GM12878 (cell line): Measurements from ENCODE around the gene COL8A2. TPM values are rescaled to one million over a fixed set of nuclear protein-coding genes. Genes with fewer than 3 reads are reported as not detected.

ENCODE experiments used
- CHD2 ChIP-seq: IDR thresholded peaks from 2 replicates; pipeline ENCODE4 v1.6.1; 2011; ENCODE audit warnings: low read depth, low read length, improper control_type of control experiment, borderline replicate concordance
- EED ChIP-seq: sonication (generic); IDR thresholded peaks from 2 replicates; pipeline ENCODE4 v1.6.1; 2016; ENCODE audit warnings: antibody characterized with exemption, low read depth
- EGR1 ChIP-seq, 2 experiments: IDR thresholded peaks; 1 replicate in 1 of 2; 2 replicates in 1 of 2; pipeline ENCODE4 v1.6.1; 2011 to 2012; ENCODE audit warnings: low read depth in 2 of 2, low read length in 2 of 2, borderline replicate concordance in 1 of 2, mild to moderate bottlenecking in 1 of 2, moderate library complexity in 1 of 2
- EP300 ChIP-seq, 2 experiments: fragments of 150-350 bp in 1 of 2; IDR thresholded peaks; 2 replicates each; pipeline ENCODE4 v1.6.1; 2011 to 2012; ENCODE audit warnings: low read depth in 2 of 2, low read length in 2 of 2, borderline replicate concordance in 1 of 2, improper control_type of control experiment in 1 of 2, inconsistent platforms in 1 of 2; ENCODE audit not compliant: control insufficient read depth in 1 of 2
- FOXK2 ChIP-seq: fragments of 450-650 bp; IDR thresholded peaks from 2 replicates; pipeline ENCODE4 v1.6.1; 2017; ENCODE audit warnings: mild to moderate bottlenecking, moderate library complexity
- MTA2 ChIP-seq: fragments of 450-650 bp; IDR thresholded peaks from 2 replicates; pipeline ENCODE4 v1.6.1; 2016; ENCODE audit warnings: low read depth, mild to moderate bottlenecking, moderate library complexity
- MTA3 ChIP-seq: IDR thresholded peaks from 2 replicates; pipeline ENCODE4 v1.6.1; 2012; ENCODE audit warnings: low read length, inconsistent platforms, borderline replicate concordance
- NR2C2 ChIP-seq: IDR thresholded peaks from 2 replicates; pipeline ENCODE4 v1.6.1; 2011; ENCODE audit warnings: borderline replicate concordance, low read depth; ENCODE audit not compliant: control insufficient read depth, insufficient read length
- NR2F1 ChIP-seq: fragments of 450-650 bp; conservative IDR thresholded peaks from 2 replicates; pipeline ENCODE4 v1.6.1; 2017; ENCODE audit warnings: mild to moderate bottlenecking
- NRF1 ChIP-seq: conservative IDR thresholded peaks from 2 replicates; pipeline ENCODE4 v1.6.1; 2011; ENCODE audit warnings: mild to moderate bottlenecking, low read depth, low read length, improper control_type of control experiment
- POLR2A ChIP-seq: IDR thresholded peaks from 2 replicates; pipeline ENCODE4 v1.6.1; 2011; ENCODE audit warnings: low read depth, mild to moderate bottlenecking, low read length
- POLR2AphosphoS5 ChIP-seq: IDR thresholded peaks from 2 replicates; pipeline ENCODE4 v1.6.1; 2011; ENCODE audit warnings: mild to moderate bottlenecking, low read length, inconsistent platforms
- RAD21 ChIP-seq: IDR thresholded peaks from 2 replicates; pipeline ENCODE4 v1.6.1; 2011; ENCODE audit warnings: mild to moderate bottlenecking, low read depth, low read length, moderate library complexity; ENCODE audit not compliant: insufficient read depth
- TCF3 ChIP-seq: IDR thresholded peaks from 2 replicates; pipeline ENCODE4 v1.6.1; 2012; ENCODE audit warnings: low read depth, mild to moderate bottlenecking, low read length, borderline replicate concordance; ENCODE audit not compliant: insufficient read depth
- ZNF24 ChIP-seq: fragments of 450-650 bp; IDR thresholded peaks from 2 replicates; pipeline ENCODE4 v1.6.1; 2017; ENCODE audit warnings: antibody characterized with exemption, mild to moderate bottlenecking
- ZNF274 ChIP-seq: IDR thresholded peaks from one replicate; pipeline ENCODE4 v1.8.0; 2011; ENCODE audit not compliant: insufficient read length, insufficient read depth
- polyA plus RNA-seq, 11 experiments: library from polyadenylated mRNA; depleted of rRNA in 4 of 11; unstranded in 6 of 11; stranded (reverse) in 5 of 11; fragments of >200 nt; fragmentation: Nextera tagmentation in 4 of 11; fragmentation: Illumina TruSeq in 1 of 11; extraction: Ambion mirVana in 4 of 11; extraction: Trizol in 1 of 11; gene quantifications; 1 replicate in 1 of 11; 2 replicates in 10 of 11; pipeline versions ENCODE4 v1.2.1 to v1.2.3, GENCODE V29; 2011 to 2016; ENCODE audit warnings: inconsistent platforms in 2 of 11, missing spikeins in 2 of 11, low read depth in 1 of 11
- total RNA-seq, 4 experiments: library from RNA; depleted of rRNA in 3 of 4; stranded (reverse); fragments of >200 nt in 3 of 4; fragmentation: Illumina TruSeq in 1 of 4; extraction: Trizol in 1 of 4; gene quantifications; 2 replicates each; pipeline versions ENCODE4 v1.2.1 to v1.2.3, GENCODE V29; 2013 to 2021
- TF ChIP-seq, protein P1 (sequence below): IDR thresholded peaks from 2 replicates; pipeline ENCODE4 v1.6.1; 2012; ENCODE audit warnings: improper control_type of control experiment, low read depth, low read length; ENCODE audit not compliant: insufficient replicate concordance
- TF ChIP-seq, protein P2 (sequence below): fragments of 450-650 bp; IDR thresholded peaks from 2 replicates; pipeline ENCODE4 v1.6.1; 2017; ENCODE audit warnings: mild to moderate bottlenecking, moderate library complexity
- TF ChIP-seq, protein P3 (sequence below): IDR thresholded peaks from 2 replicates; pipeline ENCODE4 v1.6.1; 2012; ENCODE audit warnings: low read depth, low read length, improper control_type of control experiment

The COL8A2 gene
- total and polyA plus RNA-seq, 10 of the 15 experiments (the other 5 are each of a cell fraction or from before 2014, with no cell fraction given): 0.01 TPM; not detected in 9

DNA sequence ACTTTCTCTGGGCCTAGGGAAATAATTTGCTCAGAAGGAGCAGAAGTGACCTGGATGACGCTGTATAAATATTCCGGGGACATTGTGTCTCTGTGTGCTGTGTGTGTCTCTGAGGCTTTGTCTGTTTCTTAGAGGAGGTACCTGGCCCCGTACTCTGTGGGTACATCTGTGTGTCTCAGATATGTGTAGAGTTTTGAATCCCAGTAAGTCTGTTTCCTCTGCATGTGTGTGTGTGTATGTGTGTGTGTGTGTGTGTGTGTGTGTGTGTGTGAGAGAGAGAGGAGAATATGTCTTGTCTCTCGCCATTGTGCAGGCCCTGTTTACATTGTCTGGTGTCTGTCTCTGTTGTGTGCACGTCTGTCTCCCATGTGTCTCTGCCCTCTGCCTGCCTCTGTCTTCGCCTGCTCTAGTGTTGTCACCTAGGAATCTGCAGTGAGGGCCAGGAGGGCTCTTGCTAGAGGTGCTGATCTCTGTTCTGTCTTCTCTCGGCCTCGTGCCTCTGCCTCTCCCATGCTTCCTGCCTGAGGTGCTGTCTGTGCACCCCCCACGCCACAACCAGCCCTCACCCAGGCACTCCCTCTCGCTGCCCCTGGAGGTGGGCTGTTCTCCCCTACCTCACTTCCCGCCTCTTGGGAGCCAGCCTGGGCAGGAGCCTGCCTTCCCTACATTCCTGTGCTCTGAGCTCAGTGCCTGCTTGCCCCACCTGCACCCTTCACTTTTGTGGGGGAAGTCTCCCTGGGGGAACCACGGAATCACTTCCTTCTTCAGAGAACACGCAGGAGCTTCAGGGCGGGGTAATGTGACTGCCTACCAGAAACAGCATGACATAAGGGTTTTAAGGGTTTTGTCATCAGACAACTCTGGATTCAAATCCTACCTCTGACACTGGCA lies 36.9 kb upstream of the COL8A2 start (continued):
- TF ChIP-seq ZNF24: 0 out of 2 replicates have a peak, but pooled peaks have one; percentile 16
- no peak for TF ChIP-seq EP300 (IDR thresholded peaks at IDR 0.05; ENCODE audit: borderline replicate concordance in 1 of 2, control insufficient read depth in 1 of 2, low read depth in 2 of 2, low read length in 2 of 2)
- no peak for TF ChIP-seq NRF1
- TF ChIP-seq MTA3: no peak
- no peak for TF ChIP-seq RAD21
- no peak for TF ChIP-seq EGR1 (IDR thresholded peaks at IDR 0.05; ENCODE audit: borderline replicate concordance in 1 of 2, low read depth in 2 of 2, low read length in 2 of 2)
- TF ChIP-seq MTA2: peak; percentile 43; the same call in 1 of the 2 replicates
- TF ChIP-seq TCF3: no peak
- TF ChIP-seq CHD2: peak; percentile 35; the same call in 1 of the 2 replicates
- TF ChIP-seq ZNF274: no peak
- TF ChIP-seq NR2F1: no peak
- peak; percentile 71 for TF ChIP-seq EED
- TF ChIP-seq FOXK2: peak; percentile 42; the same call in 1 of the 2 replicates
- peak; percentile 61; the same call in 1 of the 2 replicates for TF ChIP-seq POLR2AphosphoS5
- TF ChIP-seq, protein P1, sequence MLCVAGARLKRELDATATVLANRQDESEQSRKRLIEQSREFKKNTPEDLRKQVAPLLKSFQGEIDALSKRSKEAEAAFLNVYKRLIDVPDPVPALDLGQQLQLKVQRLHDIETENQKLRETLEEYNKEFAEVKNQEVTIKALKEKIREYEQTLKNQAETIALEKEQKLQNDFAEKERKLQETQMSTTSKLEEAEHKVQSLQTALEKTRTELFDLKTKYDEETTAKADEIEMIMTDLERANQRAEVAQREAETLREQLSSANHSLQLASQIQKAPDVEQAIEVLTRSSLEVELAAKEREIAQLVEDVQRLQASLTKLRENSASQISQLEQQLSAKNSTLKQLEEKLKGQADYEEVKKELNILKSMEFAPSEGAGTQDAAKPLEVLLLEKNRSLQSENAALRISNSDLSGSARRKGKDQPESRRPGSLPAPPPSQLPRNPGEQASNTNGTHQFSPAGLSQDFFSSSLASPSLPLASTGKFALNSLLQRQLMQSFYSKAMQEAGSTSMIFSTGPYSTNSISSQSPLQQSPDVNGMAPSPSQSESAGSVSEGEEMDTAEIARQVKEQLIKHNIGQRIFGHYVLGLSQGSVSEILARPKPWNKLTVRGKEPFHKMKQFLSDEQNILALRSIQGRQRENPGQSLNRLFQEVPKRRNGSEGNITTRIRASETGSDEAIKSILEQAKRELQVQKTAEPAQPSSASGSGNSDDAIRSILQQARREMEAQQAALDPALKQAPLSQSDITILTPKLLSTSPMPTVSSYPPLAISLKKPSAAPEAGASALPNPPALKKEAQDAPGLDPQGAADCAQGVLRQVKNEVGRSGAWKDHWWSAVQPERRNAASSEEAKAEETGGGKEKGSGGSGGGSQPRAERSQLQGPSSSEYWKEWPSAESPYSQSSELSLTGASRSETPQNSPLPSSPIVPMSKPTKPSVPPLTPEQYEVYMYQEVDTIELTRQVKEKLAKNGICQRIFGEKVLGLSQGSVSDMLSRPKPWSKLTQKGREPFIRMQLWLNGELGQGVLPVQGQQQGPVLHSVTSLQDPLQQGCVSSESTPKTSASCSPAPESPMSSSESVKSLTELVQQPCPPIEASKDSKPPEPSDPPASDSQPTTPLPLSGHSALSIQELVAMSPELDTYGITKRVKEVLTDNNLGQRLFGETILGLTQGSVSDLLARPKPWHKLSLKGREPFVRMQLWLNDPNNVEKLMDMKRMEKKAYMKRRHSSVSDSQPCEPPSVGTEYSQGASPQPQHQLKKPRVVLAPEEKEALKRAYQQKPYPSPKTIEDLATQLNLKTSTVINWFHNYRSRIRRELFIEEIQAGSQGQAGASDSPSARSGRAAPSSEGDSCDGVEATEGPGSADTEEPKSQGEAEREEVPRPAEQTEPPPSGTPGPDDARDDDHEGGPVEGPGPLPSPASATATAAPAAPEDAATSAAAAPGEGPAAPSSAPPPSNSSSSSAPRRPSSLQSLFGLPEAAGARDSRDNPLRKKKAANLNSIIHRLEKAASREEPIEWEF: no peak
- TF ChIP-seq, protein P2, sequence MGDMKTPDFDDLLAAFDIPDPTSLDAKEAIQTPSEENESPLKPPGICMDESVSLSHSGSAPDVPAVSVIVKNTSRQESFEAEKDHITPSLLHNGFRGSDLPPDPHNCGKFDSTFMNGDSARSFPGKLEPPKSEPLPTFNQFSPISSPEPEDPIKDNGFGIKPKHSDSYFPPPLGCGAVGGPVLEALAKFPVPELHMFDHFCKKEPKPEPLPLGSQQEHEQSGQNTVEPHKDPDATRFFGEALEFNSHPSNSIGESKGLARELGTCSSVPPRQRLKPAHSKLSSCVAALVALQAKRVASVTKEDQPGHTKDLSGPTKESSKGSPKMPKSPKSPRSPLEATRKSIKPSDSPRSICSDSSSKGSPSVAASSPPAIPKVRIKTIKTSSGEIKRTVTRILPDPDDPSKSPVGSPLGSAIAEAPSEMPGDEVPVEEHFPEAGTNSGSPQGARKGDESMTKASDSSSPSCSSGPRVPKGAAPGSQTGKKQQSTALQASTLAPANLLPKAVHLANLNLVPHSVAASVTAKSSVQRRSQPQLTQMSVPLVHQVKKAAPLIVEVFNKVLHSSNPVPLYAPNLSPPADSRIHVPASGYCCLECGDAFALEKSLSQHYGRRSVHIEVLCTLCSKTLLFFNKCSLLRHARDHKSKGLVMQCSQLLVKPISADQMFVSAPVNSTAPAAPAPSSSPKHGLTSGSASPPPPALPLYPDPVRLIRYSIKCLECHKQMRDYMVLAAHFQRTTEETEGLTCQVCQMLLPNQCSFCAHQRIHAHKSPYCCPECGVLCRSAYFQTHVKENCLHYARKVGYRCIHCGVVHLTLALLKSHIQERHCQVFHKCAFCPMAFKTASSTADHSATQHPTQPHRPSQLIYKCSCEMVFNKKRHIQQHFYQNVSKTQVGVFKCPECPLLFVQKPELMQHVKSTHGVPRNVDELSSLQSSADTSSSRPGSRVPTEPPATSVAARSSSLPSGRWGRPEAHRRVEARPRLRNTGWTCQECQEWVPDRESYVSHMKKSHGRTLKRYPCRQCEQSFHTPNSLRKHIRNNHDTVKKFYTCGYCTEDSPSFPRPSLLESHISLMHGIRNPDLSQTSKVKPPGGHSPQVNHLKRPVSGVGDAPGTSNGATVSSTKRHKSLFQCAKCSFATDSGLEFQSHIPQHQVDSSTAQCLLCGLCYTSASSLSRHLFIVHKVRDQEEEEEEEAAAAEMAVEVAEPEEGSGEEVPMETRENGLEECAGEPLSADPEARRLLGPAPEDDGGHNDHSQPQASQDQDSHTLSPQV: no peak
- TF ChIP-seq POLR2A: peak; percentile 61
- TF ChIP-seq, protein P3, sequence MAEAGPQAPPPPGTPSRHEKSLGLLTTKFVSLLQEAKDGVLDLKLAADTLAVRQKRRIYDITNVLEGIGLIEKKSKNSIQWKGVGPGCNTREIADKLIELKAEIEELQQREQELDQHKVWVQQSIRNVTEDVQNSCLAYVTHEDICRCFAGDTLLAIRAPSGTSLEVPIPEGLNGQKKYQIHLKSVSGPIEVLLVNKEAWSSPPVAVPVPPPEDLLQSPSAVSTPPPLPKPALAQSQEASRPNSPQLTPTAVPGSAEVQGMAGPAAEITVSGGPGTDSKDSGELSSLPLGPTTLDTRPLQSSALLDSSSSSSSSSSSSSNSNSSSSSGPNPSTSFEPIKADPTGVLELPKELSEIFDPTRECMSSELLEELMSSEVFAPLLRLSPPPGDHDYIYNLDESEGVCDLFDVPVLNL: no peak
- no peak for TF ChIP-seq NR2C2
